ENCODE data around the gene POLA1. TPM values are rescaled to one million over a fixed set of nuclear protein-coding genes. Genes with fewer than 3 reads are reported as not detected.

Gene POLA1
- total and polyA plus RNA-seq, 3 experiments from 2014 or later = 6.2 to 43.1 (median 42.5) TPM

DNA sequence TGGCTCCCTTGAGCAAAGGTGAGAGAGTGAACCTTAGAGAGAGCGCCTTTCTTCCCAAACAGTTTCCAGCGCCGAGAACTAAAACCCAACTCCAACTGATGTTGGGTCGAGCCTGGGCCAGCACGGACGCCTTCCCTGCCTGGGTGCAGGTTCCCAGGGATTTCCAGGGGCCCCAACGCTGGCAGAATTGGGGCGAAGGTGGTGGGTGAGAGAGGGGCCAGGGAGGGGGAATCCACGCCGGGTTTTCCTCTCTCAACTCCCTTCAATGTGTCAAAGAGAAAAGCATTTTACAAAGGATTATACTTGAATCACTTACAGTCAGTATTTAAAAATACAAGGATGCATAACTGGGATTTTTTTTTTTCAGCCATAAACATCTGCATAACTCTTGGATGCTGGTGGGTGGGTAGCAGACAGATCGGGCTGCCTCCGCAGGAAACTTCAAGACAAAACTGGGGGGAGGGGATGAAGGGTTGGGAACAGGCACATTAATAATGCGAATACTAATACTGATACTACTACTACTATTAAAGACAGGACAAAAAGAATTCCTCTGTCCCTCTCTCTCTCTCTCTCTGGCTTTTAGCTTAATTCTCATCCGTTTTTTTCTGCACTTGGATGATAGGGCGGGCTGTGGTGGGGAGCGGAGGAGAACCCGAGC is 323.4 kb downstream of the POLA1 start:
- no peak overlapping the region for H3K27ac ChIP-seq (ENCODE audit: low read depth, low read length)
- H3K36me3 Mint-ChIP-seq = no peaks in the 10 kb centered on the region
- peaks cover 0 to 13% (median 5%) of the 10 kb centered on the region in 5 donors for H3K9me3 Mint-ChIP-seq
- no peaks in the 10 kb centered on the region for H3K9me3 ChIP-seq (ENCODE audit: low read length)
- H3K4me3 Mint-ChIP-seq = no peak overlapping the region
- H3K4me1 ChIP-seq (ENCODE audit: insufficient read depth, low read length) = no peaks in the 10 kb centered on the region
- H3K4me1 Mint-ChIP-seq = peaks cover 25 to 40% (median 39%) of the 10 kb centered on the region in 3 donors
- DNase-seq = no peak
- H3K27me3 ChIP-seq (ENCODE audit: insufficient read depth, low read length, poor library complexity, severe bottlenecking) = peaks cover 24% of the 10 kb centered on the region
- CTCF ChIA-PET = no interaction called here
- peaks cover 57 to 63% of the 10 kb centered on the region in 2 donors for H3K27me3 Mint-ChIP-seq
- POLR2A ChIA-PET = no interaction called here
- H3K36me3 ChIP-seq (ENCODE audit: insufficient read depth, low read length) = no peaks in the 10 kb centered on the region
- H3K27ac Mint-ChIP-seq = peak overlapping the region in 2 of 8 donors; percentile 9 to 89
- H3K4me3 ChIP-seq (ENCODE audit: low read length) = no peak overlapping the region

DNA sequence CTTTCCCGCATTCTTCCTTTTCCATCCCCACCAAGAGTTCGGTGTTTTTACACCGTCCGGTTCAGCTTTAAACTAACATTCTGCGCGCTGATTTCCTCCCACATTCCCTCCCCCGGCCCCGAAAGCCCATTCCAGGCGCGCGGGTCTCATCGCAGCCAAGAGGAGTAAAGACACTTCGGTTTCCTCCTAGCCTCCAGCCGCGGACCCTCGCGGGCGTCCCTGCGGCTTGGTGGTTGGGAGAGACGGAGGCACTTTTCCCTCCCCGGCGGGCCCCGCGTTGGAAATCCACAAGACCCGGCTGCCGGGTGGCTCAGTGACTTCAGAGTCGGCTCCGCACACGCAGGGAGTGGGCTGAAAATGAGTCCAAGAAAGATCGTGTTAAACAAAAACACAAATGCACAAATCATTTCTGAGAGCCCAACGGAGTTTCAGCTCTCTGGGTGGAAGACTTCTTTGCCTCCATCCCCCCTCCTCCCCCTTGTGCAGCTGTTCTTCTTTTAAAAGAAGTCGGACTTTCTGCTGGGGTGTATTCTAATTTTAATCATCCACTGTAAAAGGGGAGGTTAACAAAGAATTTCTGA is 324.0 kb downstream of the POLA1 start:
- ChIA-PET CTCF (no interaction called here), POLR2A (no interaction called here)
- no peak overlapping the region for H3K4me3 ChIP-seq (ENCODE audit: low read length)
- H3K9me3 Mint-ChIP-seq = peaks cover 0 to 13% (median 5%) of the 10 kb centered on the region in 5 donors
- no peaks in the 10 kb centered on the region for H3K36me3 ChIP-seq (ENCODE audit: insufficient read depth, low read length)
- H3K36me3 Mint-ChIP-seq = no peaks in the 10 kb centered on the region
- H3K27me3 ChIP-seq (ENCODE audit: insufficient read depth, low read length, poor library complexity, severe bottlenecking) = peaks cover 24% of the 10 kb centered on the region
- no peaks in the 10 kb centered on the region for H3K9me3 ChIP-seq (ENCODE audit: low read length)
- no peak overlapping the region for H3K27ac ChIP-seq (ENCODE audit: low read depth, low read length)
- peaks cover 62 to 66% of the 10 kb centered on the region in 2 donors for H3K27me3 Mint-ChIP-seq
- no peak for DNase-seq
- peak overlapping the region in 1 of 8 donors; percentile 9 for H3K27ac Mint-ChIP-seq
- H3K4me1 ChIP-seq (ENCODE audit: insufficient read depth, low read length) = no peaks in the 10 kb centered on the region
- peaks cover 28 to 45% (median 42%) of the 10 kb centered on the region in 3 donors for H3K4me1 Mint-ChIP-seq
- H3K4me3 Mint-ChIP-seq = peak overlapping the region in 2 of 7 donors; percentile 32 to 54

DNA sequence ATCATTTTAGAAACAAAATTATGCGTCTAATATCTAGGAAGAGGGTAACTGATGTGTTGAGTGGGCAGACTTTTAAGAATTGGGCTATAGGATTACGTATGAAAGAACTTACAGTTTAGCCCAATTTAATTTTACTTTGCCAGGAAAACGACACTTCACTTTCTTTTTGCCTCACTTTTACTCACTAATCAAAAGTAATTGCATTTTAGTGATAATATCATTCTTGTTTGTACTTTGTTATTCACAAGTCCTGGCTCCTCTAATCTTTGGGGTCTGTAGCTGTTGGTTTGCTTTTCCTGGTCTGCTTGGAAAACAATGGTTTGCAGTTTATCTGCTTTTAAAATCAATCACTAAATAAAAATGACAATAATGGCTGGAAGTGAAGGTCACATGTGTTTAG is 325.0 kb downstream of the POLA1 start:
- peaks cover 28 to 50% (median 50%) of the 10 kb centered on the region in 3 donors for H3K4me1 Mint-ChIP-seq
- no peak for DNase-seq
- H3K4me3 ChIP-seq (ENCODE audit: low read length) = no peak overlapping the region
- H3K36me3 Mint-ChIP-seq = no peaks in the 10 kb centered on the region
- peaks cover 0 to 13% (median 5%) of the 10 kb centered on the region in 5 donors for H3K9me3 Mint-ChIP-seq
- H3K27ac Mint-ChIP-seq = no peak overlapping the region
- H3K9me3 ChIP-seq (ENCODE audit: low read length) = no peaks in the 10 kb centered on the region
- H3K27ac ChIP-seq (ENCODE audit: low read depth, low read length) = no peak overlapping the region
- no peaks in the 10 kb centered on the region for H3K4me1 ChIP-seq (ENCODE audit: insufficient read depth, low read length)
- POLR2A ChIA-PET = no interaction called here
- CTCF ChIA-PET = no interaction called here
- no peaks in the 10 kb centered on the region for H3K36me3 ChIP-seq (ENCODE audit: insufficient read depth, low read length)
- no peak overlapping the region for H3K4me3 Mint-ChIP-seq
- H3K27me3 Mint-ChIP-seq = peaks cover 69 to 71% of the 10 kb centered on the region in 2 donors
- H3K27me3 ChIP-seq (ENCODE audit: insufficient read depth, low read length, poor library complexity, severe bottlenecking) = peaks cover 24% of the 10 kb centered on the region

GRCh38 chrX:25019707-25020390 is 326.1 kb downstream of the POLA1 start:
- Histone ChIP-seq H3K36me3 (ENCODE audit: insufficient read depth, low read length) (no peaks in the 10 kb centered on the region), H3K27ac (ENCODE audit: low read depth, low read length) (no peak overlapping the region), H3K27me3 (ENCODE audit: insufficient read depth, low read length, poor library complexity, severe bottlenecking) (peaks cover 24% of the 10 kb centered on the region), H3K9me3 (ENCODE audit: low read length) (no peaks in the 10 kb centered on the region), H3K4me1 (ENCODE audit: insufficient read depth, low read length) (no peaks in the 10 kb centered on the region), H3K4me3 (ENCODE audit: low read length) (no peak overlapping the region)
- Mint-ChIP-seq H3K27ac (no peak overlapping the region), H3K9me3 (peaks cover 0 to 13% (median 5%) of the 10 kb centered on the region in 5 donors), H3K27me3 (peaks cover 75% of the 10 kb centered on the region in 2 donors), H3K36me3 (no peaks in the 10 kb centered on the region), H3K4me1 (peaks cover 26 to 50% (median 45%) of the 10 kb centered on the region in 3 donors), H3K4me3 (peak overlapping the region in 3 of 7 donors; percentile 20 to 57 (median 38))
- CTCF ChIA-PET = no interaction called here
- DNase-seq = no peak
- POLR2A ChIA-PET = no interaction called here

GRCh38 chrX:25020391-25020904 is 326.7 kb downstream of the POLA1 start:
- Histone ChIP-seq H3K36me3 (ENCODE audit: insufficient read depth, low read length) (no peaks in the 10 kb centered on the region), H3K4me1 (ENCODE audit: insufficient read depth, low read length) (no peaks in the 10 kb centered on the region), H3K27ac (ENCODE audit: low read depth, low read length) (no peak overlapping the region), H3K9me3 (ENCODE audit: low read length) (no peaks in the 10 kb centered on the region), H3K4me3 (ENCODE audit: low read length) (no peak overlapping the region), H3K27me3 (ENCODE audit: insufficient read depth, low read length, poor library complexity, severe bottlenecking) (peaks cover 24% of the 10 kb centered on the region)
- POLR2A ChIA-PET = no interaction called here
- no peaks in the 10 kb centered on the region for H3K36me3 Mint-ChIP-seq
- CTCF ChIA-PET = interaction anchor here (1.0 kb wide), 1 partner anchor 9 kb away, joined by 5 read pairs; no protein-coding TSS in a partner anchor
- peaks cover 0 to 13% (median 5%) of the 10 kb centered on the region in 5 donors for H3K9me3 Mint-ChIP-seq
- H3K27me3 Mint-ChIP-seq = peaks cover 72 to 73% of the 10 kb centered on the region in 2 donors
- peak overlapping the region in 3 of 7 donors; percentile 38 to 57 (median 47) for H3K4me3 Mint-ChIP-seq
- H3K27ac Mint-ChIP-seq = no peak overlapping the region
- no peak for DNase-seq
- peaks cover 24 to 47% (median 42%) of the 10 kb centered on the region in 3 donors for H3K4me1 Mint-ChIP-seq

DNA sequence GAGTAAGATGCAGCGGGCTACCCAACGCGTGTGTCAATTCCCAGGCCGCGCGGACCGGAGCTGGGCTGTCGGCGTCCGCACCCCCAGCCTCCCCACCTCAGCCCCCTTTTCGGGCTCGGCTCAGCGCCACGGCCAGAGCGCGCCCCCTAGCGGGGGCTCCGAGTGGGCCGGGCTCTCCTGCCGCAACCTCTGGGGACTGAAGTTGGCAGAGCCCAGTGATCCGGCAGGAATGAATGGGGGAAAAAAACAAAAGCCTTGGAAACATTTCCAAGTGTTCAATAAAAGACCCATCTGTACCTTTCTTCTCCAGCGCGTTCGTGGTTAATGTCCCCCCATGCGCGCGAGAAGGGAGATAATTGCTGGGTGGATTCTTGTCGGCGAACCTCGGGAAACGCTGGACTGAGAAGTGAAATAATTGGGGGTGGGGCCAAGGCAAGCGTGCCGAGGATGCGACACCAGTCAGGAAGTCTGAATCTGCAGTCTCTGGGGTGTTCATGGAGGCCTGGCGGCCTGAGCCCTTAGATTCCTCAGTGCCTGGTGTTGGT is 327.3 kb downstream of the POLA1 start:
- Mint-ChIP-seq H3K27me3 (peaks cover 71 to 75% of the 10 kb centered on the region in 2 donors), H3K4me3 (peak overlapping the region in 6 of 7 donors; percentile 11 to 78 (median 56)), H3K27ac (no peak overlapping the region), H3K9me3 (peaks cover 0 to 13% (median 5%) of the 10 kb centered on the region in 5 donors), H3K36me3 (no peaks in the 10 kb centered on the region), H3K4me1 (peaks cover 23 to 46% (median 41%) of the 10 kb centered on the region in 3 donors)
- Histone ChIP-seq H3K27ac (ENCODE audit: low read depth, low read length) (no peak overlapping the region), H3K36me3 (ENCODE audit: insufficient read depth, low read length) (no peaks in the 10 kb centered on the region), H3K4me3 (ENCODE audit: low read length) (peak overlapping the region; percentile 29), H3K27me3 (ENCODE audit: insufficient read depth, low read length, poor library complexity, severe bottlenecking) (peaks cover 24% of the 10 kb centered on the region), H3K9me3 (ENCODE audit: low read length) (no peaks in the 10 kb centered on the region), H3K4me1 (ENCODE audit: insufficient read depth, low read length) (no peaks in the 10 kb centered on the region)
- ChIA-PET CTCF (interaction anchor here (1.0 to 1.7 kb wide), 3 partner anchors 8 to 123 kb away, joined by 3 to 5 read pairs (median 5); no protein-coding TSS in a partner anchor), POLR2A (no interaction called here)
- peak in 2 of 5 donors; percentile 14 to 18 for DNase-seq

- Mint-ChIP-seq H3K4me3 (peak overlapping the region in 4 of 7 donors; percentile 37 to 54 (median 40)), H3K27me3 (peaks cover 63 to 70% of the 10 kb centered on the region in 2 donors), H3K36me3 (no peaks in the 10 kb centered on the region), H3K9me3 (peaks cover 0 to 7% (median 2%) of the 10 kb centered on the region in 5 donors), H3K4me1 (peaks cover 16 to 36% (median 32%) of the 10 kb centered on the region in 3 donors), H3K27ac (no peak overlapping the region)
- Histone ChIP-seq H3K27ac (ENCODE audit: low read depth, low read length) (no peak overlapping the region), H3K9me3 (ENCODE audit: low read length) (no peaks in the 10 kb centered on the region), H3K27me3 (ENCODE audit: insufficient read depth, low read length, poor library complexity, severe bottlenecking) (peaks cover 15% of the 10 kb centered on the region), H3K4me1 (ENCODE audit: insufficient read depth, low read length) (no peaks in the 10 kb centered on the region), H3K4me3 (ENCODE audit: low read length) (no peak overlapping the region), H3K36me3 (ENCODE audit: insufficient read depth, low read length) (no peaks in the 10 kb centered on the region)
- ChIA-PET POLR2A (no interaction called here), CTCF (interaction anchor here (1.7 kb wide), 1 partner anchor 10 kb away, joined by 5 read pairs; no protein-coding TSS in a partner anchor)
- no peak for DNase-seq
These were observed 329.0 kb downstream of the POLA1 start for GRCh38 chrX:25022499-25023325.
